Mesothelial cell of epicardium (in vitro differentiated cells): ENCODE data around the gene PDGFRB. TPM values are rescaled to one million over a fixed set of nuclear protein-coding genes. Genes with fewer than 3 reads are reported as not detected.

ENCODE experiments used
- DNase-seq, 2 experiments: peaks; one replicate each; pipeline ENCODE4 v3.0.0; 2021; ENCODE audit warnings: low spot score in 2 of 2; ENCODE audit not compliant: unreplicated experiment in 2 of 2
- H3K27ac Mint-ChIP-seq: 2 replicates; pipeline ENCODE4 v1.8.0; 2021; ENCODE audit warnings: mixed read lengths
- H3K27me3 Mint-ChIP-seq: 2 replicates; pipeline ENCODE4 v1.8.0; 2021; ENCODE audit warnings: low read depth, mixed read lengths
- H3K36me3 Mint-ChIP-seq: 2 replicates; pipeline ENCODE4 v1.8.0; 2021; ENCODE audit warnings: mixed read lengths
- H3K4me1 Mint-ChIP-seq: 2 replicates; pipeline ENCODE4 v1.8.0; 2021; ENCODE audit warnings: mixed read lengths
- H3K4me3 Mint-ChIP-seq: 2 replicates; pipeline ENCODE4 v1.8.0; 2021; ENCODE audit warnings: mild to moderate bottlenecking, moderate library complexity, mixed read lengths
- H3K9me3 Mint-ChIP-seq: 2 replicates; pipeline ENCODE4 v1.8.0; 2021; ENCODE audit warnings: mixed read lengths
- CTCF ChIP-seq: fragments of 200-600 bp; sonication (generic); IDR thresholded peaks from one replicate; pipeline ENCODE4 v1.5.0; 2021; ENCODE audit warnings: antibody characterized with exemption; ENCODE audit not compliant: unreplicated experiment
- total RNA-seq: library from RNA; stranded (reverse); gene quantifications from 3 replicates; pipeline ENCODE4 v1.2.1, GENCODE V29; 2021

Gene PDGFRB
- total RNA-seq, 1 donor from 2014 or later: 100 TPM

- H3K27me3 Mint-ChIP-seq: no peaks in the 10 kb centered on the region
- peaks cover 58% of the 10 kb centered on the region for H3K4me1 Mint-ChIP-seq
- H3K36me3 Mint-ChIP-seq: no peaks in the 10 kb centered on the region
- H3K9me3 Mint-ChIP-seq: no peaks in the 10 kb centered on the region
- H3K4me3 Mint-ChIP-seq: no peak overlapping the region
- TF ChIP-seq CTCF: no peak
- no peak for DNase-seq
- peak overlapping the region; percentile 86 for H3K27ac Mint-ChIP-seq
Observed at GRCh38 chr5:150158170-150158949, 2.7 kb upstream of the PDGFRB start.

GRCh38 chr5:150157168-150157567 lies 1.5 kb upstream of the PDGFRB start:
- no peak for TF ChIP-seq CTCF
- H3K27ac Mint-ChIP-seq: peak overlapping the region; percentile 86
- no peak for DNase-seq
- no peaks in the 10 kb centered on the region for H3K9me3 Mint-ChIP-seq
- H3K4me3 Mint-ChIP-seq: no peak overlapping the region
- H3K27me3 Mint-ChIP-seq: no peaks in the 10 kb centered on the region
- no peaks in the 10 kb centered on the region for H3K36me3 Mint-ChIP-seq
- H3K4me1 Mint-ChIP-seq: peaks cover 62% of the 10 kb centered on the region

GRCh38 chr5:150156540-150156939 lies 895 bp upstream of the PDGFRB start:
- no peaks in the 10 kb centered on the region for H3K27me3 Mint-ChIP-seq
- H3K9me3 Mint-ChIP-seq: no peaks in the 10 kb centered on the region
- DNase-seq: no peak
- no peak for TF ChIP-seq CTCF
- H3K27ac Mint-ChIP-seq: peak overlapping the region; percentile 97
- H3K4me3 Mint-ChIP-seq: no peak overlapping the region
- H3K4me1 Mint-ChIP-seq: peaks cover 56% of the 10 kb centered on the region
- H3K36me3 Mint-ChIP-seq: no peaks in the 10 kb centered on the region

- H3K27ac Mint-ChIP-seq: peak overlapping the region; percentile 97
- no peak for DNase-seq
- peaks cover 54% of the 10 kb centered on the region for H3K4me1 Mint-ChIP-seq
- H3K4me3 Mint-ChIP-seq: peak overlapping the region; percentile 82
- no peaks in the 10 kb centered on the region for H3K27me3 Mint-ChIP-seq
- no peaks in the 10 kb centered on the region for H3K36me3 Mint-ChIP-seq
- H3K9me3 Mint-ChIP-seq: no peaks in the 10 kb centered on the region
- TF ChIP-seq CTCF: no peak
Observed at GRCh38 chr5:150156027-150156368, 353 bp upstream of the PDGFRB start.

- Mint-ChIP-seq H3K27ac (peak overlapping the region; percentile 97), H3K9me3 (no peaks in the 10 kb centered on the region), H3K4me1 (peaks cover 56% of the 10 kb centered on the region), H3K36me3 (no peaks in the 10 kb centered on the region), H3K4me3 (peak overlapping the region; percentile 82), H3K27me3 (no peaks in the 10 kb centered on the region)
- DNase-seq: no peak
- no peak for TF ChIP-seq CTCF
Observed at GRCh38 chr5:150154618-150155128, 972 bp downstream of the PDGFRB start.
